ENCODE results near the gene KCNJ10. TPM values are rescaled to one million over a fixed set of nuclear protein-coding genes. Genes with fewer than 3 reads are reported as not detected.
A peak's percentile ranks its signal among the peaks of the same experiment; 100 is the strongest.

KCNJ10 gene
- total and polyA plus RNA-seq, 2 of the 13 experiments (the other 11 are each of a cell fraction or from before 2014, with no cell fraction given), result 4.4 to 10.3 TPM

- TF ChIP-seq STAT6 (CRISPR knock-in tag; IDR thresholded peaks at IDR 0.05; ENCODE audit: borderline replicate concordance) (no peak), ZNF34 (CRISPR knock-in tag; IDR thresholded peaks at IDR 0.05; ENCODE audit: borderline replicate concordance) (no peak), ZNF362 (CRISPR knock-in tag; IDR thresholded peaks at IDR 0.05; ENCODE audit: borderline replicate concordance) (no peak), BORCS8-MEF2B (CRISPR knock-in tag; IDR thresholded peaks at IDR 0.05) (peak; percentile 67; the same call in 1 of the 2 replicates), ZNF251 (CRISPR knock-in tag; IDR thresholded peaks at IDR 0.05) (no peak), FIP1L1 (IDR thresholded peaks at IDR 0.05; ENCODE audit: borderline replicate concordance, insufficient read depth, low read depth, low read length) (no peak), GABPA (IDR thresholded peaks at IDR 0.05; ENCODE audit: low read depth, low read length) (no peak), GABPA (CRISPR knock-in tag; IDR thresholded peaks at IDR 0.05; ENCODE audit: low read depth) (no peak), TERF1 (CRISPR knock-in tag; IDR thresholded peaks at IDR 0.05) (no peak), CBX1 (IDR thresholded peaks at IDR 0.05; ENCODE audit: low read depth) (no peak), GMEB2 (CRISPR knock-in tag; IDR thresholded peaks at IDR 0.05; ENCODE audit: low read depth) (no peak), CERS6 (CRISPR knock-in tag; IDR thresholded peaks at IDR 0.05) (no peak), ZNF7 (CRISPR knock-in tag; IDR thresholded peaks at IDR 0.05) (no peak), MXD1 (CRISPR knock-in tag; IDR thresholded peaks at IDR 0.05) (no peak), ZFYVE20 (CRISPR knock-in tag; IDR thresholded peaks at IDR 0.05; ENCODE audit: borderline replicate concordance, low read depth) (no peak), ATF5 (CRISPR knock-in tag; IDR thresholded peaks at IDR 0.05; ENCODE audit: low read depth) (no peak), GRHL1 (CRISPR knock-in tag; conservative IDR thresholded peaks at IDR 0.05) (no peak), HDAC6 (IDR thresholded peaks at IDR 0.05; ENCODE audit: low read depth, low read length) (no peak)
These were observed 31.2 kb upstream of the KCNJ10 start (continued) for GRCh38 chr1:160101037-160101716.

Measured in HepG2 (cell line).